HEK293 (cell line): ENCODE data around the gene SEMA4D.

Experiments used
- CTCF ChIA-PET: fragments of 350-600 bp; formaldehyde crosslinking; extraction: SDS; loops from one replicate; lab custom pipeline; 2021; ENCODE audit warnings: antibody characterized with exemption; lab: Yijun Ruan, JAX
- POLR2A ChIA-PET: fragments of 300-600 bp; formaldehyde crosslinking; extraction: SDS; loops from one replicate; lab custom pipeline; 2020; ENCODE audit warnings: antibody characterized with exemption, inconsistent platforms; lab: Yijun Ruan, JAX
- H3K27ac ChIP-seq: fragments of 200-500 bp; sonication (Bioruptor generic); 2 replicates; pipeline ENCODE4 v1.5.1; 2014; ENCODE audit warnings: low read depth, low read length, control low read depth, inconsistent platforms; ENCODE audit errors: extremely low read depth
- H3K36me3 ChIP-seq, 2 experiments: fragments of 200-500 bp in 1 of 2; sonication (Bioruptor generic) in 1 of 2; 1 replicate in 1 of 2; 2 replicates in 1 of 2; pipeline ENCODE4 v1.5.1; 2014 to 2017; ENCODE audit warnings: inconsistent platforms in 2 of 2, low read length in 2 of 2; ENCODE audit not compliant: control insufficient read depth in 2 of 2, insufficient read depth in 1 of 2
- H3K4me1 ChIP-seq: fragments of 200-500 bp; sonication (Bioruptor generic); 2 replicates; pipeline ENCODE4 v1.5.1; 2014; ENCODE audit warnings: mild to moderate bottlenecking, low read length, inconsistent platforms; ENCODE audit not compliant: control insufficient read depth, insufficient read depth
- H3K4me3 ChIP-seq: 2 replicates; pipeline ENCODE4 v1.5.1; 2011; ENCODE audit warnings: low read depth, mild to moderate bottlenecking, control low read depth, low read length, moderate library complexity
- H3K9me3 ChIP-seq: fragments of 200-500 bp; sonication (Bioruptor generic); 2 replicates; pipeline ENCODE4 v1.5.1; 2014; ENCODE audit warnings: low read depth, low read length, inconsistent platforms; ENCODE audit not compliant: control insufficient read depth, insufficient read depth
- BCL11B ChIP-seq: fragments of 450-650 bp; formaldehyde crosslinking; IDR thresholded peaks from 2 replicates; pipeline ENCODE4 v1.5.1; 2016; ENCODE audit warnings: low read depth, missing biosample characterization, missing genetic modification characterization
- KLF10 ChIP-seq: fragments of 450-650 bp; IDR thresholded peaks from 2 replicates; pipeline ENCODE4 v1.5.1; 2018; ENCODE audit warnings: missing biosample characterization, mild to moderate bottlenecking, missing genetic modification characterization
- MZF1 ChIP-seq: fragments of 450-650 bp; formaldehyde crosslinking; IDR thresholded peaks from 2 replicates; pipeline ENCODE4 v1.5.1; 2017; ENCODE audit warnings: missing biosample characterization, missing genetic modification characterization, borderline replicate concordance
- OSR2 ChIP-seq: fragments of 450-650 bp; formaldehyde crosslinking; IDR thresholded peaks from 2 replicates; pipeline ENCODE4 v1.5.1; 2016; ENCODE audit warnings: missing biosample characterization, missing genetic modification characterization
- PRDM4 ChIP-seq: fragments of 450-650 bp; formaldehyde crosslinking; IDR thresholded peaks from 2 replicates; pipeline ENCODE4 v1.5.1; 2017; ENCODE audit warnings: missing biosample characterization, missing genetic modification characterization
- REPIN1 ChIP-seq: fragments of 450-650 bp; formaldehyde crosslinking; IDR thresholded peaks from 2 replicates; pipeline ENCODE4 v1.5.1; 2017; ENCODE audit warnings: missing biosample characterization, missing genetic modification characterization, low read depth
- SP7 ChIP-seq: fragments of 450-650 bp; formaldehyde crosslinking; IDR thresholded peaks from 2 replicates; pipeline ENCODE4 v1.5.1; 2016; ENCODE audit warnings: missing biosample characterization, missing genetic modification characterization
- TRIM28 ChIP-seq: IDR thresholded peaks from 2 replicates; pipeline ENCODE4 v1.6.1; 2011; ENCODE audit warnings: low read length, control low read depth, borderline replicate concordance
- WT1 ChIP-seq: fragments of 450-650 bp; formaldehyde crosslinking; IDR thresholded peaks from 2 replicates; pipeline ENCODE4 v1.5.1; 2016; ENCODE audit warnings: missing biosample characterization, missing genetic modification characterization
- ZBTB1 ChIP-seq: fragments of 450-650 bp; formaldehyde crosslinking; IDR thresholded peaks from 2 replicates; pipeline ENCODE4 v1.5.1; 2016; ENCODE audit warnings: missing biosample characterization, missing genetic modification characterization
- ZBTB17 ChIP-seq: fragments of 450-650 bp; formaldehyde crosslinking; IDR thresholded peaks from 2 replicates; pipeline ENCODE4 v1.5.1; 2016; ENCODE audit warnings: missing biosample characterization, missing genetic modification characterization
- ZNF121 ChIP-seq: fragments of 450-650 bp; formaldehyde crosslinking; IDR thresholded peaks from 2 replicates; pipeline ENCODE4 v1.5.1; 2016; ENCODE audit warnings: missing biosample characterization, missing genetic modification characterization
- ZNF132 ChIP-seq: fragments of 450-650 bp; formaldehyde crosslinking; IDR thresholded peaks from 2 replicates; pipeline ENCODE4 v1.5.1; 2017; ENCODE audit warnings: missing biosample characterization, missing genetic modification characterization, borderline replicate concordance
- ZNF146 ChIP-seq: fragments of 450-650 bp; formaldehyde crosslinking; IDR thresholded peaks from 2 replicates; pipeline ENCODE4 v1.5.1; 2016; ENCODE audit warnings: missing biosample characterization, missing genetic modification characterization
- ZNF16 ChIP-seq: fragments of 450-650 bp; formaldehyde crosslinking; IDR thresholded peaks from 2 replicates; pipeline ENCODE4 v1.5.1; 2016; ENCODE audit warnings: low read depth, missing biosample characterization, missing genetic modification characterization
- ZNF174 ChIP-seq: fragments of 450-650 bp; formaldehyde crosslinking; IDR thresholded peaks from 2 replicates; pipeline ENCODE4 v1.5.0; 2017; ENCODE audit warnings: missing biosample characterization, mild to moderate bottlenecking, missing genetic modification characterization
- ZNF248 ChIP-seq: fragments of 450-650 bp; formaldehyde crosslinking; IDR thresholded peaks from 2 replicates; pipeline ENCODE4 v1.5.1; 2017; ENCODE audit warnings: missing biosample characterization, missing genetic modification characterization
- ZNF362 ChIP-seq: fragments of 450-650 bp; formaldehyde crosslinking; IDR thresholded peaks from 2 replicates; pipeline ENCODE4 v1.5.1; 2016; ENCODE audit warnings: missing biosample characterization, missing genetic modification characterization
- ZNF513 ChIP-seq: fragments of 450-650 bp; IDR thresholded peaks from 2 replicates; pipeline ENCODE4 v1.5.1; 2018; ENCODE audit warnings: missing biosample characterization, missing genetic modification characterization
- ZNF544 ChIP-seq: fragments of 450-650 bp; formaldehyde crosslinking; IDR thresholded peaks from 2 replicates; pipeline ENCODE4 v1.5.0; 2017; ENCODE audit warnings: missing biosample characterization, missing genetic modification characterization
- ZNF548 ChIP-seq: fragments of 450-650 bp; formaldehyde crosslinking; IDR thresholded peaks from 2 replicates; pipeline ENCODE4 v1.5.1; 2016; ENCODE audit warnings: missing biosample characterization, missing genetic modification characterization
- ZNF670 ChIP-seq: fragments of 450-650 bp; formaldehyde crosslinking; IDR thresholded peaks from 2 replicates; pipeline ENCODE4 v1.5.1; 2016; ENCODE audit warnings: missing biosample characterization, missing genetic modification characterization, low read depth
- ZNF76 ChIP-seq: fragments of 450-650 bp; formaldehyde crosslinking; IDR thresholded peaks from 2 replicates; pipeline ENCODE4; 2016; ENCODE audit warnings: low read depth, missing biosample characterization, missing genetic modification characterization, borderline replicate concordance
- ZNF843 ChIP-seq: fragments of 450-650 bp; formaldehyde crosslinking; IDR thresholded peaks from 2 replicates; pipeline ENCODE4 v1.5.1; 2016; ENCODE audit warnings: missing biosample characterization, missing genetic modification characterization
- ZSCAN30 ChIP-seq: fragments of 450-650 bp; IDR thresholded peaks from 2 replicates; pipeline ENCODE4 v1.5.1; 2018; ENCODE audit warnings: missing biosample characterization, mild to moderate bottlenecking, missing genetic modification characterization, moderate library complexity

Gene SEMA4D

GRCh38 chr9:89515416-89515815, 17.5 kb upstream of the SEMA4D start:
- ChIA-PET POLR2A (interaction anchor here (0.6 kb wide), 1 partner anchor 27 kb away, joined by 5 read pairs; no protein-coding TSS in a partner anchor), CTCF (no interaction called here)
- H3K27ac ChIP-seq = no peak overlapping the region
- no peak overlapping the region for H3K4me3 ChIP-seq
- no peaks in the 10 kb centered on the region for H3K4me1 ChIP-seq
- no peaks in the 10 kb centered on the region for H3K9me3 ChIP-seq
- no peak for TF ChIP-seq TRIM28
- no peak for TF ChIP-seq ZNF544 (tag by site-specific recombination)
- no peak for TF ChIP-seq ZNF248 (tag by site-specific recombination)
- TF ChIP-seq MZF1 (tag by site-specific recombination) = no peak
- no peaks in the 10 kb centered on the region for H3K36me3 ChIP-seq

GRCh38 chr9:89514956-89515355, 17.0 kb upstream of the SEMA4D start:
- ChIA-PET CTCF (no interaction called here), POLR2A (no interaction called here)
- no peak for TF ChIP-seq ZBTB17
- no peak for TF ChIP-seq ZNF76 (tag by site-specific recombination)
- no peak for TF ChIP-seq ZNF843
- no peak for TF ChIP-seq ZNF16 (tag by site-specific recombination)
- TF ChIP-seq ZNF121 (tag by site-specific recombination) = no peak
- TF ChIP-seq OSR2 (tag by site-specific recombination) = no peak
- no peak for TF ChIP-seq ZNF132 (tag by site-specific recombination)
- TF ChIP-seq PRDM4 (tag by site-specific recombination) = no peak
- TF ChIP-seq ZNF548 (tag by site-specific recombination) = no peak
- no peak for TF ChIP-seq KLF10
- no peak for TF ChIP-seq ZNF174
- TF ChIP-seq ZBTB1 (tag by site-specific recombination) = no peak
- TF ChIP-seq SP7 (tag by site-specific recombination) = no peak
- Histone ChIP-seq H3K27ac (no peak overlapping the region), H3K9me3 (no peaks in the 10 kb centered on the region), H3K36me3 (no peaks in the 10 kb centered on the region), H3K4me3 (no peak overlapping the region), H3K4me1 (no peaks in the 10 kb centered on the region)

- no peak overlapping the region for H3K4me3 ChIP-seq
- H3K9me3 ChIP-seq = no peaks in the 10 kb centered on the region
- ChIA-PET POLR2A (no interaction called here), CTCF (no interaction called here)
- H3K36me3 ChIP-seq = no peaks in the 10 kb centered on the region
- H3K4me1 ChIP-seq = no peaks in the 10 kb centered on the region
- TF ChIP-seq ZNF513 (no peak), BCL11B (tag by site-specific recombination) (no peak), ZNF362 (tag by site-specific recombination) (no peak), REPIN1 (tag by site-specific recombination) (no peak), ZBTB17 (no peak), WT1 (no peak), ZNF146 (no peak), ZSCAN30 (no peak), ZNF670 (tag by site-specific recombination) (no peak)
- H3K27ac ChIP-seq = no peak overlapping the region
Measured at GRCh38 chr9:89514337-89514736, 16.4 kb upstream of the SEMA4D start.
